Neutrophil (primary cell): Measurements from ENCODE around the gene ZC3H12C.
"Not testable (repeated sequence)": the region's sequence is repeated elsewhere in the genome, so short reads cannot be mapped to it uniquely, and the experiment has no call there.

Source experiments
- H3K27ac ChIP-seq: fragments of 200-600 bp; sonication (generic); 2 replicates; pipeline ENCODE4 v1.5.1; 2016; ENCODE audit warnings: mild to moderate bottlenecking, moderate library complexity
- H3K27me3 ChIP-seq: fragments of 200-600 bp; sonication (generic); 2 replicates; pipeline ENCODE4 v1.6.0; 2016; ENCODE audit warnings: mild to moderate bottlenecking
- H3K36me3 ChIP-seq: fragments of 200-600 bp; sonication (generic); 2 replicates; pipeline ENCODE4 v1.5.1; 2017
- H3K4me1 ChIP-seq, 2 experiments: fragments of 200-600 bp in 1 of 2; sonication (generic) in 1 of 2; 1 replicate in 1 of 2; 2 replicates in 1 of 2; pipeline versions ENCODE4 v1.5.1 to v1.6.1; 2013 to 2016; ENCODE audit warnings: low read depth in 1 of 2, low read length in 1 of 2, mild to moderate bottlenecking in 1 of 2, moderate library complexity in 1 of 2; ENCODE audit not compliant: control insufficient read depth in 1 of 2, insufficient read depth in 1 of 2
- H3K4me3 ChIP-seq, 2 experiments: fragments of 200-600 bp in 1 of 2; sonication (generic) in 1 of 2; 1 replicate in 1 of 2; 2 replicates in 1 of 2; pipeline ENCODE4 v1.5.1; 2013 to 2016; ENCODE audit warnings: low read depth in 1 of 2, low read length in 1 of 2, mild to moderate bottlenecking in 1 of 2, moderate library complexity in 1 of 2
- H3K9me3 ChIP-seq: fragments of 200-600 bp; sonication (generic); 2 replicates; pipeline ENCODE4 v1.5.1; 2016
- CTCF ChIP-seq: fragments of 200-600 bp; sonication (generic); IDR thresholded peaks from 2 replicates; pipeline ENCODE4 v1.5.1; 2016; ENCODE audit warnings: antibody characterized with exemption

Gene ZC3H12C

GRCh38 chr11:110207123-110207522, 113.9 kb downstream of the ZC3H12C start:
- Histone ChIP-seq H3K4me3 (no peak overlapping the region), H3K27me3 (peaks cover 9% of the 10 kb centered on the region), H3K4me1 (no peaks in the 10 kb centered on the region), H3K36me3 (no peaks in the 10 kb centered on the region), H3K27ac (no peak overlapping the region), H3K9me3 (no peaks in the 10 kb centered on the region)
- no peak for TF ChIP-seq CTCF

GRCh38 chr11:110208678-110209312, 115.6 kb downstream of the ZC3H12C start:
- H3K27ac ChIP-seq, H3K9me3 ChIP-seq, H3K4me1 ChIP-seq, H3K36me3 ChIP-seq, H3K27me3 ChIP-seq, H3K4me3 ChIP-seq: not testable (repeated sequence)

- H3K4me3 ChIP-seq, H3K36me3 ChIP-seq, H3K27me3 ChIP-seq, H3K27ac ChIP-seq, H3K9me3 ChIP-seq, H3K4me1 ChIP-seq: not testable (repeated sequence)
These were observed 116.1 kb downstream of the ZC3H12C start for GRCh38 chr11:110209313-110209694.

- H3K4me3 ChIP-seq, result no peak overlapping the region
- H3K27me3 ChIP-seq, result no peaks in the 10 kb centered on the region
- no peak overlapping the region for H3K27ac ChIP-seq
- no peaks in the 10 kb centered on the region for H3K36me3 ChIP-seq
- no peak for TF ChIP-seq CTCF
- H3K9me3 ChIP-seq, result no peaks in the 10 kb centered on the region
- H3K4me1 ChIP-seq, result no peaks in the 10 kb centered on the region
These were observed 124.2 kb downstream of the ZC3H12C start for GRCh38 chr11:110217223-110217877.

- H3K27me3 ChIP-seq, result no peaks in the 10 kb centered on the region
- H3K27ac ChIP-seq, result no peak overlapping the region
- TF ChIP-seq CTCF, result no peak
- no peaks in the 10 kb centered on the region for H3K4me1 ChIP-seq
- no peak overlapping the region for H3K4me3 ChIP-seq
- no peaks in the 10 kb centered on the region for H3K36me3 ChIP-seq
- no peaks in the 10 kb centered on the region for H3K9me3 ChIP-seq
These were observed 124.7 kb downstream of the ZC3H12C start for GRCh38 chr11:110217936-110218335.

- Histone ChIP-seq H3K27ac (no peak overlapping the region), H3K36me3 (no peaks in the 10 kb centered on the region), H3K4me3 (no peak overlapping the region), H3K27me3 (no peaks in the 10 kb centered on the region), H3K9me3 (no peaks in the 10 kb centered on the region), H3K4me1 (no peaks in the 10 kb centered on the region)
- no peak for TF ChIP-seq CTCF
These were observed 126.0 kb downstream of the ZC3H12C start for GRCh38 chr11:110219006-110219785.
